Body of pancreas (tissue), 4 donors: ENCODE measurements around the gene PRKG1.

Experiments used
- CTCF ChIP-seq, 7 experiments: fragments of 450-650 bp in 4 of 7; fragments of 200-600 bp in 3 of 7; sonication (generic) in 3 of 7; IDR thresholded peaks; one replicate each; pipeline ENCODE4 v1.5.1; 2016 to 2019; ENCODE audit warnings: antibody characterized with exemption in 7 of 7
- POLR2A ChIP-seq, 3 donors: fragments of 450-650 bp; IDR thresholded peaks; one replicate each; pipeline ENCODE4 v1.6.1; 2016; ENCODE audit warnings: antibody characterized with exemption in 3 of 3, mild to moderate bottlenecking in 2 of 3

GRCh38 chr10:51800725-51801424 is 726.6 kb downstream of the PRKG1 start:
- TF ChIP-seq POLR2A (IDR thresholded peaks at IDR 0.05): no peak
- no peak for TF ChIP-seq CTCF (IDR thresholded peaks at IDR 0.05)
